Dendritic cell treated with granulocyte-macrophage colony-stimulating factor and Interleukin-4, amounts not matched to agents 40 ng/mL and 50 ng/mL, for 4 days (primary cell): ENCODE data around the gene HELZ2.
"Not testable (repeated sequence)": the region's sequence is repeated elsewhere in the genome, so short reads cannot be mapped to it uniquely, and the experiment has no call there.

ENCODE experiments used
- H3K27ac Mint-ChIP-seq: one replicate; pipeline ENCODE4 v1.8.0; 2022; ENCODE audit warnings: mild to moderate bottlenecking, mixed read lengths
- H3K27me3 Mint-ChIP-seq: one replicate; pipeline ENCODE4 v1.8.0; 2022; ENCODE audit warnings: mild to moderate bottlenecking, mixed read lengths
- H3K36me3 Mint-ChIP-seq: one replicate; pipeline ENCODE4 v1.8.0; 2022; ENCODE audit warnings: low read depth, mixed read lengths
- H3K4me1 Mint-ChIP-seq: one replicate; pipeline ENCODE4 v1.8.0; 2022; ENCODE audit warnings: low read depth, mixed read lengths
- H3K4me3 Mint-ChIP-seq: one replicate; pipeline ENCODE4 v1.8.0; 2022; ENCODE audit warnings: mild to moderate bottlenecking, moderate library complexity, mixed read lengths
- H3K9me3 Mint-ChIP-seq: one replicate; pipeline ENCODE4 v1.8.0; 2022; ENCODE audit warnings: mixed read lengths
- intact Hi-C: fragments of 100-400 bp; cut with micrococcal nuclease; formaldehyde crosslinking; loops from one replicate; pipeline ENCODE4 v1.15.0; 2022

Gene HELZ2

GRCh38 chr20:63610581-63611435 lies 36.8 kb upstream of the HELZ2 start:
- H3K36me3 Mint-ChIP-seq: peaks cover 43% of the 10 kb centered on the region
- intact Hi-C loops: loop anchor here (5.0 kb wide), 1 partner anchor 44 kb away; no protein-coding TSS in a partner anchor
- H3K4me1 Mint-ChIP-seq: peaks cover 52% of the 10 kb centered on the region
- H3K27ac Mint-ChIP-seq: peak overlapping the region; percentile 87
- H3K9me3 Mint-ChIP-seq: peaks cover 8% of the 10 kb centered on the region
- no peaks in the 10 kb centered on the region for H3K27me3 Mint-ChIP-seq
- H3K4me3 Mint-ChIP-seq: no peak overlapping the region

GRCh38 chr20:63606686-63607085 lies 32.6 kb upstream of the HELZ2 start:
- peak overlapping the region; percentile 74 for H3K27ac Mint-ChIP-seq
- intact Hi-C loops: no loop called here
- H3K9me3 Mint-ChIP-seq: no peaks in the 10 kb centered on the region
- H3K4me3 Mint-ChIP-seq: peak overlapping the region; percentile 13
- peaks cover 38% of the 10 kb centered on the region for H3K4me1 Mint-ChIP-seq
- H3K36me3 Mint-ChIP-seq: peaks cover 48% of the 10 kb centered on the region
- no peaks in the 10 kb centered on the region for H3K27me3 Mint-ChIP-seq

- peaks cover 78% of the 10 kb centered on the region for H3K36me3 Mint-ChIP-seq
- no peak overlapping the region for H3K27ac Mint-ChIP-seq
- no peaks in the 10 kb centered on the region for H3K9me3 Mint-ChIP-seq
- peaks cover 18% of the 10 kb centered on the region for H3K4me1 Mint-ChIP-seq
- intact Hi-C loops: no loop called here
- no peak overlapping the region for H3K4me3 Mint-ChIP-seq
- no peaks in the 10 kb centered on the region for H3K27me3 Mint-ChIP-seq
Measured at GRCh38 chr20:63602321-63602720, 28.3 kb upstream of the HELZ2 start.

DNA sequence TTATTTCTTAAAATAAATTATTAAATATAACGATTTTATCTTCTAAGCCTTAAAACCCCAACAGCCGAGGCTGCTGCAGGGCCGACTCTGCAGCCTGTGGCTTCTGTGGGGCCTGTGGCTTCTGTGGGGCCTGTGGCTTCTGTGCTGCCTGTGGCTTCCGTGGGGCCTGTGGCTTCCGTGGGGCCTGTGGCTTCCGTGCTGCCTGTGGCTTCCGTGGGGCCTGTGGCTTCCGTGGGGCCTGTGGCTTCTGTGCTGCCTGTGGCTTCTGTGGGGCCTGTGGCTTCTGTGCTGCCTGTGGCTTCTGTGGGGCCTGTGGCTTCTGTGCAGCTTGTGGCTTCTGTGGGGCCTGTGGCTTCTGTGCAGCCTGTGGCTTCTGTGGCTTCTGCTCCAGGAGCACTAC lies 27.6 kb upstream of the HELZ2 start:
- peaks cover 84% of the 10 kb centered on the region for H3K36me3 Mint-ChIP-seq
- intact Hi-C loops, H3K4me3 Mint-ChIP-seq, H3K9me3 Mint-ChIP-seq, H3K27me3 Mint-ChIP-seq, H3K27ac Mint-ChIP-seq: not testable (repeated sequence)
- peaks cover 12% of the 10 kb centered on the region for H3K4me1 Mint-ChIP-seq

DNA sequence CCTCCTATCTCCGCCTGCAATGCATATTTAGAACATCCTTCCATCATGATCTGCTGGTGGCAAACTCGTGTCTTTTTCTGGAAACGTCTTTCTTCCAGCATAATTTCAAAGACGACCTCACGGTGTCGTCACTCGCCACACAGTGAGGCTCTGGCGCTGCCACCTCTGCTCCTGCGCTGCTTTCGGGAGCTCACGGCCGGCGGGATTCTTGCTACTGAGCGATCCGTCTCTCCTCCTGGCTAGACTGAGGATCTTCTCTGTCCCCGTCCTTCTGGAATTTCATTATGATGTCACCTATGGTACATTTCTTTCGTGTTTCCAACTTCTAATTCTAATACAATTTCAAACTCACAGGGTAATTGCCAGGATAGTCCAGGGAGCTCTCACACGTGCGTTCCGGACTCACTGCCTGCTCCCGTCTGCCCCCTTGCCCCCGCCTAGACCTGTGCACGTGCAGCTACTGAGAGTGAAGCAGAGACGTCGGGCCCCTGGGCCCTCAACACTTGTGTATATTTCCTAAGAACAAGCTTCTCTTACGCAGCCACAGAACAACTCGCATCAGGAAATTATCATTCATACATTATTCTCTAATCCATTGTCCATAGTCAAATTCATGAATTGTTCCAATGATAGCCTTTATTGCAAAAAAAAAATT lies 25.5 kb upstream of the HELZ2 start:
- no peak overlapping the region for H3K4me3 Mint-ChIP-seq
- H3K36me3 Mint-ChIP-seq: peaks cover 100% of the 10 kb centered on the region
- H3K27ac Mint-ChIP-seq: no peak overlapping the region
- intact Hi-C loops: no loop called here
- no peaks in the 10 kb centered on the region for H3K9me3 Mint-ChIP-seq
- H3K4me1 Mint-ChIP-seq: peaks cover 9% of the 10 kb centered on the region
- H3K27me3 Mint-ChIP-seq: no peaks in the 10 kb centered on the region

GRCh38 chr20:63598479-63599395 lies 24.7 kb upstream of the HELZ2 start:
- Mint-ChIP-seq H3K27me3 (no peaks in the 10 kb centered on the region), H3K9me3 (no peaks in the 10 kb centered on the region), H3K4me3 (no peak overlapping the region), H3K27ac (no peak overlapping the region), H3K36me3 (peaks cover 100% of the 10 kb centered on the region), H3K4me1 (peaks cover 9% of the 10 kb centered on the region)
- intact Hi-C loops: no loop called here

GRCh38 chr20:63597651-63598478 lies 23.8 kb upstream of the HELZ2 start:
- H3K4me1 Mint-ChIP-seq: peaks cover 6% of the 10 kb centered on the region
- H3K27me3 Mint-ChIP-seq: no peaks in the 10 kb centered on the region
- H3K27ac Mint-ChIP-seq: no peak overlapping the region
- H3K36me3 Mint-ChIP-seq: peaks cover 100% of the 10 kb centered on the region
- intact Hi-C loops: no loop called here
- no peaks in the 10 kb centered on the region for H3K9me3 Mint-ChIP-seq
- no peak overlapping the region for H3K4me3 Mint-ChIP-seq

- H3K4me3 Mint-ChIP-seq: no peak overlapping the region
- intact Hi-C loops: no loop called here
- no peaks in the 10 kb centered on the region for H3K27me3 Mint-ChIP-seq
- H3K27ac Mint-ChIP-seq: no peak overlapping the region
- no peaks in the 10 kb centered on the region for H3K4me1 Mint-ChIP-seq
- H3K36me3 Mint-ChIP-seq: peaks cover 100% of the 10 kb centered on the region
- H3K9me3 Mint-ChIP-seq: no peaks in the 10 kb centered on the region
Measured at GRCh38 chr20:63596423-63596822, 22.4 kb upstream of the HELZ2 start.

- H3K9me3 Mint-ChIP-seq: no peaks in the 10 kb centered on the region
- H3K4me1 Mint-ChIP-seq: no peaks in the 10 kb centered on the region
- H3K27me3 Mint-ChIP-seq: no peaks in the 10 kb centered on the region
- intact Hi-C loops: no loop called here
- H3K4me3 Mint-ChIP-seq: no peak overlapping the region
- H3K36me3 Mint-ChIP-seq: peaks cover 100% of the 10 kb centered on the region
- no peak overlapping the region for H3K27ac Mint-ChIP-seq
Measured at GRCh38 chr20:63595416-63596127, 21.5 kb upstream of the HELZ2 start.

GRCh38 chr20:63594043-63594561 lies 20.1 kb upstream of the HELZ2 start:
- H3K36me3 Mint-ChIP-seq: peaks cover 100% of the 10 kb centered on the region
- H3K4me1 Mint-ChIP-seq: no peaks in the 10 kb centered on the region
- intact Hi-C loops: no loop called here
- H3K27me3 Mint-ChIP-seq: no peaks in the 10 kb centered on the region
- no peak overlapping the region for H3K27ac Mint-ChIP-seq
- no peaks in the 10 kb centered on the region for H3K9me3 Mint-ChIP-seq
- no peak overlapping the region for H3K4me3 Mint-ChIP-seq

- H3K4me3 Mint-ChIP-seq: no peak overlapping the region
- no peaks in the 10 kb centered on the region for H3K9me3 Mint-ChIP-seq
- no peak overlapping the region for H3K27ac Mint-ChIP-seq
- H3K4me1 Mint-ChIP-seq: peaks cover 10% of the 10 kb centered on the region
- peaks cover 95% of the 10 kb centered on the region for H3K36me3 Mint-ChIP-seq
- H3K27me3 Mint-ChIP-seq: no peaks in the 10 kb centered on the region
- intact Hi-C loops: no loop called here
Measured at GRCh38 chr20:63592661-63593060, 18.6 kb upstream of the HELZ2 start.

GRCh38 chr20:63591786-63592355 lies 17.8 kb upstream of the HELZ2 start:
- H3K4me3 Mint-ChIP-seq: no peak overlapping the region
- H3K36me3 Mint-ChIP-seq: peaks cover 95% of the 10 kb centered on the region
- H3K27me3 Mint-ChIP-seq: no peaks in the 10 kb centered on the region
- no peaks in the 10 kb centered on the region for H3K9me3 Mint-ChIP-seq
- H3K4me1 Mint-ChIP-seq: peaks cover 18% of the 10 kb centered on the region
- no peak overlapping the region for H3K27ac Mint-ChIP-seq
- intact Hi-C loops: no loop called here
